HepG2 (cell line): ENCODE measurements around the gene DDIT4. TPM values are rescaled to one million over a fixed set of nuclear protein-coding genes. Genes with fewer than 3 reads are reported as not detected.

Experiments
- IRF2 ChIP-seq: IDR thresholded peaks from 2 replicates; pipeline ENCODE4 v1.6.1; 2018; ENCODE audit warnings: missing genetic modification reagents, missing compliant biosample characterization
- KAT8 ChIP-seq: IDR thresholded peaks from 2 replicates; pipeline ENCODE4 v1.6.1; 2016; ENCODE audit warnings: missing genetic modification reagents, missing compliant biosample characterization
- KDM3A ChIP-seq: IDR thresholded peaks from 2 replicates; pipeline ENCODE4 v1.6.1; 2018; ENCODE audit warnings: low read depth, missing compliant biosample characterization
- POLR2A ChIP-seq, 2 experiments: IDR thresholded peaks; 2 replicates each; pipeline ENCODE4 v1.6.1; 2011; ENCODE audit warnings: low read depth in 2 of 2, low read length in 2 of 2, mild to moderate bottlenecking in 1 of 2, moderate library complexity in 1 of 2; ENCODE audit not compliant: insufficient read depth in 1 of 2
- REPIN1 ChIP-seq: sonication (generic); formaldehyde crosslinking; IDR thresholded peaks from 2 replicates; pipeline ENCODE4 v1.8.0; 2022; ENCODE audit warnings: missing genetic modification reagents, low read depth, mild to moderate bottlenecking, borderline replicate concordance
- TERF1 ChIP-seq: sonication (generic); formaldehyde crosslinking; IDR thresholded peaks from 2 replicates; pipeline ENCODE4 v1.8.0; 2022; ENCODE audit warnings: mild to moderate bottlenecking, missing genetic modification reagents, moderate library complexity
- XRCC5 ChIP-seq: fragments of 200-400 bp; formaldehyde crosslinking; optimal IDR thresholded peaks from 2 replicates; pipeline ENCODE3; 2017; ENCODE audit warnings: mild to moderate bottlenecking, low read length
- ZBTB4 ChIP-seq: sonication (generic); formaldehyde crosslinking; IDR thresholded peaks from 2 replicates; pipeline ENCODE4 v1.4.0; 2020; ENCODE audit warnings: missing genetic modification reagents, mild to moderate bottlenecking, borderline replicate concordance
- ZNF296 ChIP-seq: sonication (generic); formaldehyde crosslinking; conservative IDR thresholded peaks from 2 replicates; pipeline ENCODE4 v1.5.0; 2020; ENCODE audit warnings: mild to moderate bottlenecking, missing genetic modification reagents
- ZNF335 ChIP-seq: sonication (generic); formaldehyde crosslinking; IDR thresholded peaks from 2 replicates; pipeline ENCODE4 v1.4.0; 2020; ENCODE audit warnings: missing genetic modification reagents
- ZNF713 ChIP-seq: sonication (generic); formaldehyde crosslinking; IDR thresholded peaks from 2 replicates; pipeline ENCODE4 v1.4.0; 2020; ENCODE audit warnings: mild to moderate bottlenecking, missing genetic modification reagents
- ZNF788 ChIP-seq: sonication (generic); formaldehyde crosslinking; IDR thresholded peaks from 2 replicates; pipeline ENCODE4 v1.5.0; 2020; ENCODE audit warnings: mild to moderate bottlenecking, missing genetic modification reagents, borderline replicate concordance
- polyA plus RNA-seq, 8 experiments: library from polyadenylated mRNA; depleted of rRNA in 3 of 8; stranded (reverse) in 7 of 8; unstranded in 1 of 8; fragments of >200 nt; fragmentation: Illumina TruSeq in 4 of 8; extraction: Trizol in 4 of 8; gene quantifications; 2 replicates each; pipeline versions ENCODE4 v1.2.1 to v1.2.3, GENCODE V29; 2011 to 2016; ENCODE audit warnings: low read depth in 4 of 8, missing spikeins in 1 of 8, mixed read lengths in 1 of 8; ENCODE audit not compliant: insufficient read depth in 1 of 8
- total RNA-seq, 5 experiments: library from RNA; depleted of rRNA; stranded (reverse); fragments of >200 nt; fragmentation: Illumina TruSeq; extraction: Trizol; gene quantifications; 2 replicates each; pipeline ENCODE4 v1.2.3, GENCODE V29; 2016; ENCODE audit warnings: low read depth in 1 of 5
- TF ChIP-seq, protein P1 (sequence below): sonication (generic); formaldehyde crosslinking; IDR thresholded peaks from 2 replicates; pipeline ENCODE4 v1.8.1; 2023; ENCODE audit warnings: mild to moderate bottlenecking, inconsistent platforms, moderate library complexity, missing genetic modification reagents, borderline replicate concordance
- TF ChIP-seq, protein P2 (sequence below): sonication (generic); formaldehyde crosslinking; IDR thresholded peaks from 2 replicates; pipeline ENCODE4 v1.4.0; 2020; ENCODE audit warnings: low read depth, missing genetic modification reagents

The DDIT4 gene
- total and polyA plus RNA-seq, 2 of the 13 experiments (the other 11 are each of a cell fraction or from before 2014, with no cell fraction given) = 35.6 to 40.7 TPM

DNA sequence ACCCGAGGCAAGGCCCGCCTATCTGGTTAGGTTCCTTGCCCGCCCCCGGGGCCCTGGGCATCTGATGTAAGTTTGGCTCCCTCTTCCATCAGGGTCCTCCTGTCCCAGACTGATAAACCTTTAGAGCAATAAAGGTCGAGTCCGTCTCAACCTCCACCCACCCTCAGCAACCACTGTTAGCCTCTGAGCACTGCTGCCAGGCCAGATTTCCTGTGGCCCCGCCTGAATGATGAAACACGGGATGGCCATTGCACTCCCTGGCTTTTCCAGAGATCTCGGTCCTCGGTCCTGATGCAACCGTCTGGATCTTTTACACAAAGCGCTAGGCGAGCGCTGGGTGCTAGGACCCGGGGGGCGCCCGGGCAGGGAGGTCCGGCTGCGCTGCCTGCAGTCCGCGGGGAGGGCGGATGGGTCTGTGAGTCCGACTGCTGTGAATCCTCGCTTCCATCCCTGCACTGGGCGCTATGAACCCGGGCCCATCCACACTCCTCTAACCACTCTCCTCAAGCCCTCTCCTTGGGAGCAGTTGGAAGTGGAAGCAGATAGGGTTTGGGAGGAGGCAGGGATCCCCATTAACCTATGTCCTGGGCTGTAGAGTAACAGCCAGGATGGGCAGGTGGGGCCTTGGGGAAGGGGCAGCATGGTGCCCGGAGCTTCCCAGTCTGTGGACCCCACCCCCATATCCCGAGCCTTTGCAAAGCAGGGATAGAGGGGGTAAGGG lies 875 bp upstream of the DDIT4 start (continued):
- peak; percentile 98 for TF ChIP-seq XRCC5
- peak; percentile 75; the same call in 1 of the 2 replicates for TF ChIP-seq KDM3A (CRISPR knock-in tag)
- 0 out of 2 replicates have a peak, but pooled peaks have one; percentile 28 for TF ChIP-seq ZNF713
- no peak for TF ChIP-seq TERF1 (CRISPR knock-in tag)
- TF ChIP-seq ZNF296 (CRISPR knock-in tag) = no peak
- TF ChIP-seq ZNF788 (CRISPR knock-in tag) = peak; percentile 88; the same call in 1 of the 2 replicates
- TF ChIP-seq POLR2A (IDR thresholded peaks at IDR 0.05; ENCODE audit: insufficient read depth in 1 of 2, low read depth in 2 of 2, low read length in 2 of 2) = peak in 1 of 2 experiments; percentile 70; a peak in 1 of 4 replicates
- TF ChIP-seq ZNF335 (CRISPR knock-in tag) = peak; percentile 86
- TF ChIP-seq, protein P1, sequence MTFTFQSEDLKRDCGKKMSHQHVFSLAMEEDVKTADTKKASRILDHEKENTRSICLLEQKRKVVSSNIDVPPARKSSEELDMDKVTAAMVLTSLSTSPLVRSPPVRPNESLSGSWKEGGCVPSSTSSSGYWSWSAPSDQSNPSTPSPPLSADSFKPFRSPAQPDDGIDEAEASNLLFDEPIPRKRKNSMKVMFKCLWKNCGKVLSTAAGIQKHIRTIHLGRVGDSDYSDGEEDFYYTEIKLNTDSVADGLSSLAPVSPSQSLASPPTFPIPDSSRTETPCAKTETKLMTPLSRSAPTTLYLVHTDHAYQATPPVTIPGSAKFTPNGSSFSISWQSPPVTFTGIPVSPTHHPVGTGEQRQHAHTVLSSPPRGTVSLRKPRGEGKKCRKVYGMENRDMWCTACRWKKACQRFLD (CRISPR knock-in tag) = 0 out of 2 replicates have a peak, but pooled peaks have one; percentile 6
- TF ChIP-seq KAT8 (CRISPR knock-in tag) = peak; percentile 78; the same call in 1 of the 2 replicates
- TF ChIP-seq REPIN1 (CRISPR knock-in tag) = peak; percentile 98
- no peak for TF ChIP-seq ZBTB4 (CRISPR knock-in tag)
- TF ChIP-seq, protein P2, sequence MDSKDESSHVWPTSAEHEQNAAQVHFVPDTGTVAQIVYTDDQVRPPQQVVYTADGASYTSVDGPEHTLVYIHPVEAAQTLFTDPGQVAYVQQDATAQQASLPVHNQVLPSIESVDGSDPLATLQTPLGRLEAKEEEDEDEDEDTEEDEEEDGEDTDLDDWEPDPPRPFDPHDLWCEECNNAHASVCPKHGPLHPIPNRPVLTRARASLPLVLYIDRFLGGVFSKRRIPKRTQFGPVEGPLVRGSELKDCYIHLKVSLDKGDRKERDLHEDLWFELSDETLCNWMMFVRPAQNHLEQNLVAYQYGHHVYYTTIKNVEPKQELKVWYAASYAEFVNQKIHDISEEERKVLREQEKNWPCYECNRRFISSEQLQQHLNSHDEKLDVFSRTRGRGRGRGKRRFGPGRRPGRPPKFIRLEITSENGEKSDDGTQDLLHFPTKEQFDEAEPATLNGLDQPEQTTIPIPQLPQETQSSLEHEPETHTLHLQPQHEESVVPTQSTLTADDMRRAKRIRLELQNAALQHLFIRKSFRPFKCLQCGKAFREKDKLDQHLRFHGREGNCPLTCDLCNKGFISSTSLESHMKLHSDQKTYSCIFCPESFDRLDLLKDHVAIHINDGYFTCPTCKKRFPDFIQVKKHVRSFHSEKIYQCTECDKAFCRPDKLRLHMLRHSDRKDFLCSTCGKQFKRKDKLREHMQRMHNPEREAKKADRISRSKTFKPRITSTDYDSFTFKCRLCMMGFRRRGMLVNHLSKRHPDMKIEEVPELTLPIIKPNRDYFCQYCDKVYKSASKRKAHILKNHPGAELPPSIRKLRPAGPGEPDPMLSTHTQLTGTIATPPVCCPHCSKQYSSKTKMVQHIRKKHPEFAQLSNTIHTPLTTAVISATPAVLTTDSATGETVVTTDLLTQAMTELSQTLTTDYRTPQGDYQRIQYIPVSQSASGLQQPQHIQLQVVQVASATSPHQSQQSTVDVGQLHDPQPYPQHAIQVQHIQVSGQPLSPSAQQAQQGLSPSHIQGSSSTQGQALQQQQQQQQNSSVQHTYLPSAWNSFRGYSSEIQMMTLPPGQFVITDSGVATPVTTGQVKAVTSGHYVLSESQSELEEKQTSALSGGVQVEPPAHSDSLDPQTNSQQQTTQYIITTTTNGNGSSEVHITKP (CRISPR knock-in tag) = peak; percentile 68; the same call in 1 of the 2 replicates
- peak; percentile 84 for TF ChIP-seq IRF2
